ENCODE measurements around the gene CREBL2. TPM values are rescaled to one million over a fixed set of nuclear protein-coding genes. Genes with fewer than 3 reads are reported as not detected.
"Not testable (repeated sequence)": the region's sequence is repeated elsewhere in the genome, so short reads cannot be mapped to it uniquely, and the experiment has no call there.

The CREBL2 gene
- total RNA-seq, 1 donor from 2014 or later: 31.9 TPM

GRCh38 chr12:12587878-12588277, 23.8 kb upstream of the CREBL2 start:
- Mint-ChIP-seq H3K4me1 (ENCODE audit: low read depth, unreplicated experiment) (no peaks in the 10 kb centered on the region), H3K36me3 (ENCODE audit: unreplicated experiment) (no peaks in the 10 kb centered on the region), H3K27ac (ENCODE audit: unreplicated experiment) (no peak overlapping the region), H3K27me3 (ENCODE audit: unreplicated experiment) (no peaks in the 10 kb centered on the region), H3K9me3 (ENCODE audit: unreplicated experiment) (peaks cover under 1% of the 10 kb centered on the region), H3K4me3 (ENCODE audit: unreplicated experiment) (no peak overlapping the region)
- no peak for DNase-seq
- TF ChIP-seq CTCF (IDR thresholded peaks at IDR 0.05; ENCODE audit: partially characterized antibody, unreplicated experiment): no peak

GRCh38 chr12:12588436-12588835, 23.2 kb upstream of the CREBL2 start:
- H3K4me1 Mint-ChIP-seq (ENCODE audit: low read depth, unreplicated experiment); H3K27me3 Mint-ChIP-seq (ENCODE audit: unreplicated experiment); H3K9me3 Mint-ChIP-seq (ENCODE audit: unreplicated experiment): not testable (repeated sequence)

GRCh38 chr12:12590961-12591360, 20.7 kb upstream of the CREBL2 start:
- no peak for DNase-seq

More at GRCh38 chr12:12588436-12588835, 23.2 kb upstream of the CREBL2 start:
- H3K27ac Mint-ChIP-seq (ENCODE audit: unreplicated experiment); H3K36me3 Mint-ChIP-seq (ENCODE audit: unreplicated experiment); DNase-seq; H3K4me3 Mint-ChIP-seq (ENCODE audit: unreplicated experiment): not testable (repeated sequence)

GRCh38 chr12:12592930-12593329, 18.7 kb upstream of the CREBL2 start:
- no peak overlapping the region for H3K4me3 Mint-ChIP-seq (ENCODE audit: unreplicated experiment)
- no peak for DNase-seq
- no peaks in the 10 kb centered on the region for H3K4me1 Mint-ChIP-seq (ENCODE audit: low read depth, unreplicated experiment)
- TF ChIP-seq CTCF (IDR thresholded peaks at IDR 0.05; ENCODE audit: partially characterized antibody, unreplicated experiment): no peak
- H3K27me3 Mint-ChIP-seq (ENCODE audit: unreplicated experiment): no peaks in the 10 kb centered on the region
- H3K27ac Mint-ChIP-seq (ENCODE audit: unreplicated experiment): no peak overlapping the region
- H3K36me3 Mint-ChIP-seq (ENCODE audit: unreplicated experiment): no peaks in the 10 kb centered on the region
- H3K9me3 Mint-ChIP-seq (ENCODE audit: unreplicated experiment): no peaks in the 10 kb centered on the region

More at GRCh38 chr12:12590961-12591360, 20.7 kb upstream of the CREBL2 start:
- H3K27me3 Mint-ChIP-seq (ENCODE audit: unreplicated experiment): no peaks in the 10 kb centered on the region
- H3K27ac Mint-ChIP-seq (ENCODE audit: unreplicated experiment): no peak overlapping the region
- no peak for TF ChIP-seq CTCF (IDR thresholded peaks at IDR 0.05; ENCODE audit: partially characterized antibody, unreplicated experiment)
- no peaks in the 10 kb centered on the region for H3K36me3 Mint-ChIP-seq (ENCODE audit: unreplicated experiment)
- H3K9me3 Mint-ChIP-seq (ENCODE audit: unreplicated experiment): no peaks in the 10 kb centered on the region
- H3K4me3 Mint-ChIP-seq (ENCODE audit: unreplicated experiment): no peak overlapping the region
- no peaks in the 10 kb centered on the region for H3K4me1 Mint-ChIP-seq (ENCODE audit: low read depth, unreplicated experiment)

GRCh38 chr12:12595929-12596328, 15.7 kb upstream of the CREBL2 start:
- H3K4me1 Mint-ChIP-seq (ENCODE audit: low read depth, unreplicated experiment); H3K36me3 Mint-ChIP-seq (ENCODE audit: unreplicated experiment); DNase-seq; H3K9me3 Mint-ChIP-seq (ENCODE audit: unreplicated experiment); H3K4me3 Mint-ChIP-seq (ENCODE audit: unreplicated experiment); H3K27ac Mint-ChIP-seq (ENCODE audit: unreplicated experiment); H3K27me3 Mint-ChIP-seq (ENCODE audit: unreplicated experiment): not testable (repeated sequence)

GRCh38 chr12:12596598-12596997, 15.1 kb upstream of the CREBL2 start:
- not testable (repeated sequence) for H3K9me3 Mint-ChIP-seq (ENCODE audit: unreplicated experiment); H3K4me1 Mint-ChIP-seq (ENCODE audit: low read depth, unreplicated experiment); H3K4me3 Mint-ChIP-seq (ENCODE audit: unreplicated experiment); H3K27ac Mint-ChIP-seq (ENCODE audit: unreplicated experiment); H3K27me3 Mint-ChIP-seq (ENCODE audit: unreplicated experiment); DNase-seq; H3K36me3 Mint-ChIP-seq (ENCODE audit: unreplicated experiment)

GRCh38 chr12:12598864-12599263, 12.8 kb upstream of the CREBL2 start:
- TF ChIP-seq CTCF (IDR thresholded peaks at IDR 0.05; ENCODE audit: partially characterized antibody, unreplicated experiment): no peak
- DNase-seq: no peak
- Mint-ChIP-seq H3K9me3 (ENCODE audit: unreplicated experiment) (no peaks in the 10 kb centered on the region), H3K4me3 (ENCODE audit: unreplicated experiment) (no peak overlapping the region), H3K4me1 (ENCODE audit: low read depth, unreplicated experiment) (no peaks in the 10 kb centered on the region), H3K27me3 (ENCODE audit: unreplicated experiment) (no peaks in the 10 kb centered on the region), H3K36me3 (ENCODE audit: unreplicated experiment) (no peaks in the 10 kb centered on the region), H3K27ac (ENCODE audit: unreplicated experiment) (no peak overlapping the region)

Measured in glutamatergic neuron (in vitro differentiated cells).